Inflammatory macrophage (primary cell): ENCODE data around the gene CREBRF.
A peak's percentile ranks its signal among the peaks of the same experiment; 100 is the strongest.
"Not testable (repeated sequence)": the region's sequence is repeated elsewhere in the genome, so short reads cannot be mapped to it uniquely, and the experiment has no call there.

ENCODE experiments used
- DNase-seq, 2 donors: peaks; one replicate each; pipeline ENCODE4 v3.0.0-alpha.2; 2020 to 2022

Gene CREBRF

DNA sequence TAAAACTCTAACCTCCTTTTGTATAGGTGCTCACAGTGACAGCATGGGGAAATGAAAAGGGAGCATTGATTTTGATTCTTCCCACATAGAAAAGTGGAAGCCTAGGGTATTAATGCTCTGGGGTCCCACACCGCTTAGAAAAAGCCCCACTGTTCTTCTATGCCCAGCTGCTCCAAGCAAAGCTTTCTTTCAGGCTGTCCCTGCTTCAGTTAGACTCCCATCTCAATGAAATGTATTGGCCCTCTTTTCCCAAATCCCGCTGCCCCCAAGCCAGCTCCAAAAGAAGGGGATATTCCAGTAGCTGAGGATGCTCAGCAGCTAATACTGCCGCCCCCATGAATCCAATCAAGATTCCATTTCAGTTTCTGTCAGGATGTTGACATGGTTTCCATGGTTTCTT lies 17.0 kb upstream of the CREBRF start:
- no peak for DNase-seq

DNA sequence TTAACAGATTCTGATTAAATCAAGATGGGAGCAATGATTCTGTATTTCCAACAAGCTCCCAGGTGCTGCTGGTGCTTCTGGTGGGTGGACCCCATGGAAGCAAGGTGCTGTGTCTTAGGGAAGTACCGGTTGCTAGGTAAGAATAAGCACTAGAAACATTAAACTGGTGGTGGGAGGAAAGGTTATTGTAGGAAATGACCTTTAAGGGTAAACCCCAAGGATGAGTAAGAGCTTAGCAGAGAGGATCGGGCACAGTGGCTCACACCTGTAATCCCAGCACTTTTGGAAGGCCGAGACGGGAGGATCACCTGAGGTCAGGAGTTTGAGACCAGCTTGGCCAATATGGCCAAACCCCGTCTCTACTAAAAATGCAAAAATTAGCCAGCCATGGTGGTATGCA lies 16.2 kb upstream of the CREBRF start:
- DNase-seq: no peak

DNA sequence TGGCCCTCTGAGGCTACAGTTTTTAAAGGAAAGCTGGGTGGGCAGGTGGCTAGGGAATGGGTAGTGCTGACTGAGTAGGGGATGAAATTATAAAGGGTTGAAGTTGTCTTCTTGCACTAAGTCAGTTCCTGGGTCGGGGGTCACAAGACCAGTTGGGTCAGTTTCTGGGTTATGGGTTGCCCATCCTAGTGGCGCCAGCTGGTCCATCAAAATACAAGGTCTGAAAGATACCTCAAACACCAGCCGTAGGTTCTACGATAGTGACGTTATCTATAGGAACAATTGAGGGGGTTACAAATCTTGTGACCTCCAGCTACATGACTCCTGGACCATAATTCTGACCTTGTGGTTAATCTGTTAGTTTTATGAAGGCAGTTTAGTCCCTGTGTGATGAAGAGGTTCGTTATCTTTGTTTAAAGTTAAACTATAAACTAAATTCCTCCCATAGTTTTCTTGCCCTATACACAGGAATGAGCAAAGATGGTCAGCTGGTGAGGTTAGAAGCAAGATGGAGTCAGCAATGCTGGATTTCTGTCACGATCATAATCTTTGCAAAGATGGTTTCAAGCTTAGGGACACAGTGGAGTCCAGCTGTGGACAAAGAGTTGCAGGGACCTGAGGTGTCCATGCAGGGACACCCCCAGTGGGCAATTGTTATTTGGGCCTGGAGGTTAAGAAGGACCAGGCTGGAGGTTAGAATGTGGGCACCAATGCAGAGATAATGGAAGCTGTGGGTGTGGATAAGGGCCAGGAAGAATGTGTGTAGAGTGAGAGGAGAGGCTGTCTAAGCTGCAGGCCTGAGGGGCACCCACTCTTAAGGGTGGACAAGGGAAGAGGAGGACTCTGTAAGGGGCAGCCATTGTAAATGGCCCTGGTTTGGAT lies 14.0 kb upstream of the CREBRF start:
- no peak for DNase-seq

GRCh38 chr5:173042763-173043107 lies 13.4 kb upstream of the CREBRF start:
- no peak for DNase-seq

- DNase-seq: no peak
These were observed 10.7 kb upstream of the CREBRF start for GRCh38 chr5:173045474-173045873.

GRCh38 chr5:173047096-173047837 lies 8.9 kb upstream of the CREBRF start:
- DNase-seq: not testable (repeated sequence)

- no peak for DNase-seq
These were observed 8.4 kb upstream of the CREBRF start for GRCh38 chr5:173047838-173048105.

DNA sequence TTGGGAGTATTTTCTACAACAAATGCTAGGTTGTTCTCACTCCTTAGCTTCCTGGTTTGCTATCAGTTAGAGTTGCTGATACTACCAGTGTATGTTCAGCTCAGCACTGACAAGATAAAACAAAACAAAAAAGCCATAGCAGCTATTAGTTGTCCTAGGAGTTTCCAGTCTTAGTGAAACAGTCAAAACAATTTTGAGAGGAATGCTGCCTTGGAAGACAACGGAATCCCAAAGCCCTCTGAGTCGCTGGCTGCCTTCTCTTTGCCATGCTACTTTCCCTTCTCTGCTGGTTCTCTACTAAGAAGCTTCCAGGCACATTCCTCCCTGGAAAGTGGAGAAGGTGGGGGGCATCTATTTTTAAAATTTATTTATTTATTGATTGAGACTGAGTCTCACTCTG lies 5.4 kb upstream of the CREBRF start:
- DNase-seq: no peak

- no peak for DNase-seq
These were observed 4.4 kb upstream of the CREBRF start for GRCh38 chr5:173051746-173052145.

GRCh38 chr5:173053041-173053440 lies 3.1 kb upstream of the CREBRF start:
- DNase-seq: no peak

- DNase-seq: no peak
These were observed 970 bp upstream of the CREBRF start for GRCh38 chr5:173055042-173055721.

DNA sequence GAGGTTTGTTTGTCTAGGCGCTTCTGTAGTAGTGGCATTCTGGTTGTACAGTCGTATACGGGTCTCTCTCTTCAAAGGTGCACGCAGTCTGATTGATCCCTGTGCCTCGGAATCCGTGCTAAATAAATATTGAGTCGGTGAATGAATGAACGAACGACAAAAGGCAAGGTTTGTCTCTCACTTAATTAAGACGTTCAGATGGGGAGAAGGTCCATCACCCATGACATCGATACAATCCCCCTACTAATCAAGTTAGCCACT lies 500 bp upstream of the CREBRF start:
- no peak for DNase-seq

GRCh38 chr5:173056783-173057061 lies 570 bp downstream of the CREBRF start:
- no peak for DNase-seq

GRCh38 chr5:173057062-173057924 lies 1.1 kb downstream of the CREBRF start:
- peak; percentile 98 to 99 for DNase-seq

DNA sequence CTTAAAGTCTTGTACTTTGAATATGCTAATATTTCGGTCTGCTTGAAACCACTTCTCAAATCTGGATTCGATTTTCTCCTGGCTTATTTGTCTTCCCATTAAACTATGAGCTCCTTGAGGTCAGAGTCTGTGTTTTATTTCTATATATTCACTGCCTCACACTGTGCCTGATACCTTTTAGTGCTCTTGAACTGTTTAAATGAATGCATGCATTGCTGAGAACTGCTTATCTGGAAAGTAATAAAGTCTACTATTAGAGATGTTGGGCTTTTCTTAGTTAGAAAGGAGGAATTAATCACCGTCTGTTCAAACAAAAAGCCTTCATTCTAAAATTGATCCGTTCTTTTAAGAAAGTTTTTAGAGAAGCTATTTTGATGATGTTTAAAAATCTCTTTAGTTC lies 6.0 kb downstream of the CREBRF start:
- DNase-seq: no peak

DNA sequence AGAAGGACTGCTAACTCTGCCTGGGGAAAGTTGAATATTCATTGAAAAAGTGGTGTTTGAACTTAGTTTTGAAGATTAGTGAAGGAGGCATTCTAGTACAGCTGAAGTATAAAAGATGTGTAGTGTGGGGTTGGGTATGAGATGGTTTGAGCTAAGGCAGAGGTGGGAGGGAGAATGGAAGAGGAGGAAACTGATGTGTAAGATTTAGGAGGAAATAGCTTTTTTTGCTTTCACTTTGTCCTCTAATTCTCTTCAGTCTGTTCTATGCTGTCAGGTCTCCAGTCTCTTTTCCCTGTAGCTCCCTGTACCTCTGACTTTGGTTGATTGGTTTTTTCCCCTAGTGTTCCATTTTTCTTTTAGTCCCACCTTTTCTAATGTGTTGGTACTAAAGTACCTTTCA lies 9.0 kb downstream of the CREBRF start:
- DNase-seq: no peak

- peak; percentile 16 to 59 for DNase-seq
These were observed 13.5 kb downstream of the CREBRF start for GRCh38 chr5:173069671-173070070.

DNA sequence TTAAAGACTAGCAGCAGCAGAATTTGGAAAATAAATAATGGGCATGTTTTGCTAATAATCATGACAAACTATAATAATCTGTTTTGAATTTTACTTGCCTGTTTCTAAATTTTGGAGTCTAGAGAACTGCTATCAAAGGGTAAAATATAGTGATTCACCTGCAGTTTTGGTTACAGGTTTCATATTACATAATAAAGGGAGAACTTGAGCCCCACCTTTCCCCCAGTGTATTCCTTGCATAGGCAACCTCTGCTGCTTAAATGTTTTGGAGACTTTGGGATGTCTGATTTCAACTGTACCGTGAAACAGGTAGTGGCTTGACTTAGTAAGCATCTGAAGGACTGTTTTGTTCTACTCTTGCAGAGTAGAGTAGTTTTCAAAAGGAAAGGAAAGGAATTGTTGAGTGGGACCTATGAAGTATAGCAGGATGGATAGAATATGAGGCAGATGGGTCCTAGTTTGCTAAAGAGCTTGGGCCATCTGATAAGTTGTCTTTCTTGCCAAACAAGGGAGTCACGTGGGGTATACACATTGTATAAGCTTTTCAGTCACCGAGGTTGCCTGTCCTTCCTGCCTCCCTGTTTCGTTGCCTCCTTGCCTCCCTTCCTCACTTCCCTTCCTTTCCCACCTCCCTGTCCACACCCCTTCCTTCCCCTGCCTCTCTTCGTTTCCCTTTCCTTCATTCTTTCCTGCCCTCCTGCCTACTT lies 19.1 kb downstream of the CREBRF start:
- DNase-seq: no peak

DNA sequence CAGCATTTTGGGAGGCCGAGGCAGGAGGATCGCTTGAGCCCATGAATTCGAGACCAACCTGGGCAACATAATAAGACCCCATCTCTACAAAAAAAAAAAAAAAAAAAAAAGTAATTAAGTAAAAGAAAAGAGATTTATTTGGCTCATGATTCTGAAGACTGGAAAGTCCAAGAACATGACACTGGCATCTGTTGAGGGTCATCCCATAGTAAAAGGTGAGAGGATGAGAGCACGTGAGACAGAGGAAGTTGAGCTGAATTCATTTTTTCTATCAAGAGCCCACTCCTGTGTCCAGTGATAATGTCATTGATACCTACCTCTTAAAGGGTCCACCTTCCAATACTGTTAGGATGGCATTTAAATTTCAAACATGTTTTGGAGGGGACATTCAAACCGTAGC lies 19.8 kb downstream of the CREBRF start:
- DNase-seq: no peak

- not testable (repeated sequence) for DNase-seq
These were observed 20.3 kb downstream of the CREBRF start for GRCh38 chr5:173076471-173076870.

DNA sequence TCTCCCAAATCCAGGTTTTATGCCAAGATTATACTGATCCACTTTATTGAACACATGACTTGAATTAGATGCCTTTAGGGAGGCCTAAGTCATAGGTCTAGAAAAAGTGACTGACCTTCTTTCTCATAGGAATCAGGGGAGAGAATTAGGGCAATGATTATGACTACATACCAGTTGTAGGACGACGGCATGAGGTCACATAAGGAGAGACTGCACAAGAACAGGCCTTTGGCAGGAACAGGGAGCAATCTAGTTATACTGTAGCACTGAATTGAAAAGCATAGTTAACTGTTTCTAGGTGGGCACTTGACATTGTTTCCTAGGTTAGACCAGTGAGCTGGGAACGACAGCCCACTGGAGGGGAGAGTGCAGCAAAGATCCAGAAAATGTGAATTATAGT lies 22.7 kb downstream of the CREBRF start:
- no peak for DNase-seq

GRCh38 chr5:173089581-173089980 lies 33.4 kb downstream of the CREBRF start:
- DNase-seq: no peak

DNA sequence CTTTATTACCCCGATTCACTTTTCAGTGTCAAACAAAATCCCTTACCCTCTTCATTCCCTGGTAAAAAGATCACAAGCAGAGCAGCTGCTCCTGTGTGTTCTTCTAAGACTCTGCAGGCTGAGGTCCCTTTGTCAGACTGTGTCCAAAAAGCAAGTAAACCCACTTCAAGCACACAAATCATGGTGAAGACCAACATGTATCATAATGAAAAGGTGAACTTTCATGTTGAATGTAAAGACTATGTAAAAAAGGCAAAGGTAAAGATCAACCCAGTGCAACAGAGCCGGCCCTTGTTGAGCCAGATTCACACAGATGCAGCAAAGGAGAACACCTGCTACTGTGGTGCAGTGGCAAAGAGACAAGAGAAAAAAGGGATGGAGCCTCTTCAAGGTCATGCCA lies 34.5 kb downstream of the CREBRF start:
- DNase-seq: no peak
